Stimulated activated CD4-positive, alpha-beta T cell treated with anti-CD3 and anti-CD28 coated beads, Interleukin-1b, Interleukin-23, amount 100 ng/mL, for 48 hours (primary cell): ENCODE measurements around the gene TRPC1.

Source experiments
- DNase-seq: peaks from one replicate; pipeline ENCODE4 v3.0.0-alpha.2; 2020

TRPC1 gene

GRCh38 chr3:142768338-142768737 is 44.5 kb downstream of the TRPC1 start:
- no peak for DNase-seq

- DNase-seq, result no peak
Measured at GRCh38 chr3:142777927-142778326, 54.1 kb downstream of the TRPC1 start.

- no peak for DNase-seq
Measured at GRCh38 chr3:142778541-142778940, 54.7 kb downstream of the TRPC1 start.

- DNase-seq, result no peak
Measured at GRCh38 chr3:142779591-142779990, 55.8 kb downstream of the TRPC1 start.

- no peak for DNase-seq
Measured at GRCh38 chr3:142782616-142783015, 58.8 kb downstream of the TRPC1 start.

GRCh38 chr3:142784228-142784627 is 60.4 kb downstream of the TRPC1 start:
- no peak for DNase-seq

GRCh38 chr3:142785996-142786395 is 62.2 kb downstream of the TRPC1 start:
- DNase-seq, result no peak

GRCh38 chr3:142787719-142788118 is 63.9 kb downstream of the TRPC1 start:
- DNase-seq, result no peak

GRCh38 chr3:142794508-142794907 is 70.7 kb downstream of the TRPC1 start:
- DNase-seq, result no peak

- DNase-seq, result no peak
Measured at GRCh38 chr3:142795332-142795731, 71.5 kb downstream of the TRPC1 start.

GRCh38 chr3:142796823-142797222 is 73.0 kb downstream of the TRPC1 start:
- DNase-seq, result no peak

GRCh38 chr3:142801746-142802145 is 77.9 kb downstream of the TRPC1 start:
- no peak for DNase-seq

- no peak for DNase-seq
Measured at GRCh38 chr3:142802891-142803290, 79.1 kb downstream of the TRPC1 start.

- peak; percentile 47 for DNase-seq
Measured at GRCh38 chr3:142808103-142808917, 84.5 kb downstream of the TRPC1 start.

GRCh38 chr3:142809259-142809658 is 85.4 kb downstream of the TRPC1 start:
- no peak for DNase-seq

- no peak for DNase-seq
Measured at GRCh38 chr3:142815803-142816202, 92.0 kb downstream of the TRPC1 start.

GRCh38 chr3:142817356-142817755 is 93.5 kb downstream of the TRPC1 start:
- no peak for DNase-seq

- no peak for DNase-seq
Measured at GRCh38 chr3:142817897-142818296, 94.1 kb downstream of the TRPC1 start.

- no peak for DNase-seq
Measured at GRCh38 chr3:142818651-142819050, 94.8 kb downstream of the TRPC1 start.

- no peak for DNase-seq
Measured at GRCh38 chr3:142819179-142819578, 95.3 kb downstream of the TRPC1 start.

- DNase-seq, result peak; percentile 75
Measured at GRCh38 chr3:142828703-142829305, 105.0 kb downstream of the TRPC1 start.

- no peak for DNase-seq
Measured at GRCh38 chr3:142837526-142837925, 113.7 kb downstream of the TRPC1 start.

GRCh38 chr3:142839831-142840230 is 116.0 kb downstream of the TRPC1 start:
- no peak for DNase-seq

- DNase-seq, result no peak
Measured at GRCh38 chr3:142844339-142844977, 120.6 kb downstream of the TRPC1 start.
